ENCODE data around the gene HOXB5.

Gene HOXB5

DNA sequence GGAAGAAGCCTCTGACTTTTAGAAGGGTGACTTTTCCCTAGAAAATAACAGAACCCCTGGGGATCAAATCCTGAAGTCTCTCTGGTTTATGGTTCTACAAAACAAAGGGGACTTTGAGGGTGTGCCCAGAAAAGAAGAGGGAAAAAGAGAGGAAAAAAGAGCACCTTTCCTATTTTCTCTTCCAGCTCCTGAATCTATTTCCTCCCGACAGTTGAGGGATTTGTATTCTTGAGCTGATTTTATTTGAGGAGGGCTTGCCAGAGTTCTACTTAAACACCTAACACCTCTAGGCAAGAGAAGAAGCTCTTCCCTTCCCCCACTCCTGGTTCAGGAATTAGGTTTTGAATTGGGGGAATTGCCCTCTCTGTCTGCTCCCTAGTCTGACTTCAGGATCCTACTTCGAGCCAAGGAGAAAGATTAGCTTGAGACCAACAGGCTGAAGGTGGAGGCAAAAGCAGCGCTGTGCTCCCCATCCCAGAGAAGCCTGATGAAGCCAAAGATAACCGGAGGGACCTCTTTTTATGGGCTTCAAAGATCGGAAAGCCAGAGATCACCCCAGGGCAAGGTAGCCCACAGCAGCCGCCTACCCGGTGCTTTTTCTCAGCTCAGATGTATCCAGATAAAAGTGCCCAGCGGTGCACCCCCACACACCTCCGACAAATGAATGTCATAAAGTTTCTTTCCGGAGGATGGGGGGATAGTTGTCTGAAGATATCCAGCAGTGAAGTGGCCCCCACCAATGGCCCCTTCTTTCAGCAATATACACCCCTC is 4.3 kb downstream of the HOXB5 start:
- no peak for DNase-seq

DNA sequence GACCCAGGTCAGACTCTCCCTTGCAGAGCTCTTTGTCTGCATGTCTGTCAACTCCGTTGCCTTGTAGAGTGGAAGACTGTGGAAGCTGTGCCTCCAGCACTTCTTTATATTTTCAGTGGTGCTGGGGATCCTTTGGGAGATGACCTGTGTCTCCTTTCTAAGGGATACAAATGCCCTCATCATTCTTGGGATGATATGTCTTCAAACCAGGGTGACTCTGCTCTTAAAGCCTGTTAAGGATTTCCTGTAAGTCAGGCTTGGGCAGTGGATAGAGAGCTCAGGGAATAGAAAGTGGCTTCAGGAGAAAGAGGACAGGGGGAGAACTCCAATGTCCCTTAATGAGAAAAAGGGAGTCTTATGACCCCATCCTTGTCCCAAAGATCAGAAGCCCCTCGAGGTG is 5.1 kb downstream of the HOXB5 start:
- no peak for DNase-seq

DNA sequence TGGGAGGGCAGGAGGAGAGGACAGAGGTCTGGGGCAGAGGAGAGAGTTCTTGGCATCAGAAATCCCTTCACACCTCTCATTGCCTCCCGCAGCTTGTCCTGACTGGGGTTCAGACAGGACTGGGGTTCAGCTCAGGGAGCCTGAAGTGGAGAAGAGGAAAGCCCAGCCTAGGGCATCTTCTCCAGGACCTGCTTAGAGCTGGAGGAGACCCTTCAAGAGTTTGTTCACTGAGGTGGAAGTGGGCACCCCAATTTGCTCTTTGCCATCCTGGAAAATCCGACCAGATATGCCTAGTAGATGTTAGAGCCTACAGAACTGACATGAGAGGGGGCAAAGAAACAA is 5.5 kb downstream of the HOXB5 start:
- no peak for DNase-seq

- DNase-seq = peak; percentile 76 to 92
Measured at GRCh38 chr17:48587276-48588073, 6.1 kb downstream of the HOXB5 start.

- DNase-seq = peak in 1 of 2 experiments; percentile 54
Measured at GRCh38 chr17:48586355-48587258, 7.0 kb downstream of the HOXB5 start.

- DNase-seq = no peak
Measured at GRCh38 chr17:48584223-48584741, 9.3 kb downstream of the HOXB5 start.

- no peak for DNase-seq
Measured at GRCh38 chr17:48583708-48584222, 9.8 kb downstream of the HOXB5 start.

- no peak for DNase-seq
Measured at GRCh38 chr17:48582750-48583069, 10.9 kb downstream of the HOXB5 start.

DNA sequence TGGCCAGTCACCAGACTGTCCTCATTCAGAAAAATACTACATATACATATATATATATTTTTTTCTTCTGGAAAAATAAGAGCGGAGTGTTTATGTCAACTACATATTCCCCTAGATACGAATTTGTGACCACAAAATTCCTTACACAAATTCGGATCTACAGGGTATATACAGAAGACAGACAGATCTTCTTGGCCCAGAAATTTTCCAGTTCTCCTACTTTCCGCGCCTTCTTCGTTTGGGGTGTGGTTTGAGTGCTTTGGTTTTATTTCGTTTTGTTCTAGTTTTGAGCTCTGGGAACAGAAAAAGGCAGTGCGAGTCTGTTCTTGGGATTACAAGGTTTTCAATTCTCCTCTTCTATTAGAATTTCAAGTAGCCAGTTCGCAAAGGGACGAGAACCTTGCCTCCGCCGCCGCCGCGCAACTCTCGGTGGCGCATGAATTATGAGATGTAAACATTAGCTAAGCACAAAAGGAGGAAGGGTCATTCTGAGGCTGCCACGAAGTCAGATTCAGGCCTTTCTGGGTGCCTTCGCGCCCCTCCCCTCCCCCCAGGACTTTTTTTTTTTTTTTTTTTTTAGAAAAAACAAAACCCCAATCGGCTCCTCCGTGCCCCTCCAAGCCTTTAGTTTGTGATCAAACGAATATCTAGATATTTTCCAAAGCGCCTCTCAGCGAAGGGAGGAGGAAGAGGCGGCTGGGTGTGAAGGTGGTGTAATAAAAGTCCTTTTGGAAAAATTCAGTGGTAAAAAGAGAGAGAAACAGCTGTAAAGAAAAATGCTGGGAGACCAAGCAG is 13.6 kb downstream of the HOXB5 start:
- DNase-seq = no peak

- DNase-seq = no peak
Measured at GRCh38 chr17:48579471-48579759, 14.2 kb downstream of the HOXB5 start.

DNA sequence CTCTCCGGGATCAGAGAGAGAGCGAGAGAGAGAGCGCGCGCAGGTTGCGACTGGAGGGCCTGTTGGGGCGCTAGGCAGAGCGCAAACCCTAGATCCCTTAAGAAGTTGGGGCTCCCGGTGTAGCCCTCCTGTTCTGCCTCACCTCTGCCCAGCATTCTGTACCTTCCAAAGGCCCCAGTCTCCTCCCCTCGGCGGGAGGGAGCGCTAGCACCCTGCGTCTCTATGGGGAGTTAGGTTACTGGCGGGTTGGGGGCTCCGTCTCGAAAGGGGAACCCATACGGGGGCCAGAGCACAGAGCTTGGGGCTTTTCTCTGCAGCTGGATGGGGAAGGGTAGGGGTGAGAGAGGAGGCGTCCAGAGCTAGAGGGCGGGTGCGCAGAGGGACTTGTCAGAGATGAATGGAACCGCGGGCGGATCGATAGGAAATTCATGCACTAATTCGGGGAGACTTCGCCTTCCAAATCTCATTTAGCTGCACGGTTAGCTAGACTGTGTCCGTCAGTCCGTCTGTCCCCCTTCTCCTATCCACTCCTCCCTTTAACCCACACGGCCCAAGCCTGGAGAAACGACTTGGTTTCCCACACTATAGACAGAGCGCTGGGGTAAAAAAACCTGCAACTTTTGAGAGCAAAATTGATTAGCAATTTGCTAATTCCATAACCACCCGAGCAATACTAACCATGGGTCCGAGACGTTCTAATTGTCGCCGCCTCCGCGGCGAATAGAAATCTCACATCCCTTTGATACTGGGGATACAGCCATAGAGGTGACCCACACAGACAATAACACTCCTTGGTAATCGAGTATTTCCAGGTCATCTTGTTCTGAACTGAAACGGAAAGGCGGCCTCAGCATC is 14.7 kb downstream of the HOXB5 start:
- peak in 1 of 2 experiments; percentile 59 for DNase-seq

GRCh38 chr17:48577946-48578615 is 15.5 kb downstream of the HOXB5 start, which contains the start of gene HOXB4:
Gene HOXB4 (minus strand): TSS chr17:48578350. CDS start chr17:48578319, 31 bp downstream.
- DNase-seq = peak; percentile 86 to 93

DNA sequence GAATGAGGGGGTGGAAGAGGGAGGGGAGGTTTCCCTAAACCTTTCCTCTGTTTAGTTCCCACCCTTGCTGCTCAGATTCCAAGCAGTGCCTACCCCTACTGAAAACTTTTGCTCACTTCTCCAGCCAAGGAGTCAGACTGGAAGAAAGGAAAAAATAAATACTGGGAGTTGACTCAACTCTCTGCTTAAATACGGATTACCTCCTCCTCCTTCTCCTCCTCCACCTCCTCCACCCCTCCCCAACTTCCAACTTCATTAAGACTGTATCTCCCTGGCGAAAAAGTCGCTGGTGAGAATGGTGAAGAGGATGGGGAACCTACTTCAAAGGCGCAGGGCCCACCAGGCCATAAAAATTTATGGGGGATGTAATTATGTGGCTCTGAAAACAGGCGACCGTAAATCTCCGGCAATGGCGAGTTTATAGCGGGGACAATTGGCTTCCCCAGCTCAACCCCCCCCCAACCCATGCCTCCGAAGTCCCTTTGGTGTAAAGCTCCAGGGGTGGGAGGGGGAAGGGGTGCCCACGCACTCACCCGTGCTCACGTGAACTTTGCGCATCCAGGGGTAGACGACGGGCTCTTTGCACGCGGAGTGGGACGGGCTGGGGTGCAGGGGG is 16.1 kb downstream of the HOXB5 start:
- DNase-seq = peak in 1 of 2 experiments; percentile 43

DNA sequence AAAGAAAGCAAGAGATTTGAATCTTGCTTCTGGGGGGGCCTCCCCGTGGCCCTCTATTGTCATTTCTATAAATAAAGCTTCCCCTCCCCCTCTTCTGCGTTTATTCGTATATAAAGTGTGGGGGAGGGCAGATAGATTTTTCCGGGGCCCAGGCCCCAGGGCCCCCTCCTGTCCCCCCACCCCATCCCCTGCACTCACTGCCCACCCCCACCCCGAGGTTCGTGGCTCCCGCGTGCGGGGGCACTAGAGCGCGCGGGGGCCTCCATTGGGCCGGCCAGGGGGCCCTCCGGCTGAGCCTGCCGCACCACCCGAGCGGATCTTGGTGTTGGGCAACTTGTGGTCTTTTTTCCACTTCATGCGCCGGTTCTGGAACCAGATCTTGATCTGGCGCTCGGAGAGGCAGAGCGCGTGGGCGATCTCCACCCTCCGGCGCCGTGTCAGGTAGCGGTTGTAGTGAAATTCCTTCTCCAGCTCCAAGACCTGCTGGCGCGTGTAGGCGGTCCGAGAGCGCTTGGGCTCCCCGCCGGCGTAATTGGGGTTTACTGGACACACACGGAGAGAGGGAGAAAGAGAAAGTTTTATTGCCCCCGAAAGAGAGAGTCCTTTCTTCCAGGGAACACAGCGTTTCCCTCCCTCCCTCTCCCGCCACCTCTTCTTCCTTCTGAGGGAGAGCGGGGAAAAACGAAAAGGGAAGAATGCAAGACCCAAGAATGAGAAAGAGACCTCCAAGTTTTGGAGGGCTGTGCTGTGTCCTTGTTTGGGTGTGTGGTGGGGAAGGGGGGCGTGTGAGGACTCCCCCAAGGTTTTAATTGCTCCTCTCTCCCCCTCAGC is 16.9 kb downstream of the HOXB5 start:
- DNase-seq = peak in 1 of 2 experiments; percentile 52

GRCh38 chr17:48575673-48576478 is 17.7 kb downstream of the HOXB5 start:
- no peak for DNase-seq

GRCh38 chr17:48575066-48575582 is 18.5 kb downstream of the HOXB5 start:
- peak in 1 of 2 experiments; percentile 65 for DNase-seq

DNA sequence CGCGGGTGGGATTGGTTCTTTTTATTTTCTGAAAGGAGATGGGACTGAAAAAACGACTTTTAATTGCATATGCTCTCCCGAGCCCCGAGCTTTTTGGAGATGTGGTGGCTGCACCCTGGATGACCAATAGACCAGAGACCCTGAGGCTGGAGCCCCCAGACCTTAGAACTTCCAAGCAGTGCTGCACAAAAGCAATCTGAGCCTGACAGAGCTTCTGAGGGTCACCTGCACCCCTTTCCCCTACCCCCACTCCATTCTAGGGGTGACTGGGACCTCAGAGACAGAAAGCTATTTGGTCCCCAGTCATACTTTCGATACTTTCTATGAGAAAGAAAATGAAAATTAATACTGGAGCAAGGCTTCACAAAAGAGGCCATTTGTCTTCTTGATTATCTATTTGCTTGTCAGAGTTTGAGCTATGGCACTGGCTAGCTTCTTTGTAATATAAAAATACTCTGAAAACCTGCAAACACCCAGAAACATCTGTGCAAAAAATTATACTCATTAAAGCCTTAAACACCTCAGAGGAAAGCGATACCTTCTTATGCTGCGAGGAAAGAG is 19.0 kb downstream of the HOXB5 start:
- DNase-seq = no peak

Data from NCI-H2081 (cell line).